CMK (cell line): ENCODE results near the gene RIPK1.

Experiments
- DNase-seq: peaks from one replicate; pipeline ENCODE4 v3.0.0-alpha.2; 2010; ENCODE audit warnings: low read depth

The RIPK1 gene

GRCh38 chr6:3163248-3163594 is 94.9 kb downstream of the RIPK1 start:
- no peak for DNase-seq

GRCh38 chr6:3164388-3164787 is 96.1 kb downstream of the RIPK1 start:
- DNase-seq = no peak
